GM08714 (cell line): ENCODE measurements around the gene FAM241A.
"Not testable (repeated sequence)": the region's sequence is repeated elsewhere in the genome, so short reads cannot be mapped to it uniquely, and the experiment has no call there.

Experiments
- H3K4me3 ChIP-seq: fragments of 200-500 bp; sonication (Bioruptor generic); 2 replicates; pipeline ENCODE4 v1.5.1; 2014; ENCODE audit warnings: mild to moderate bottlenecking, low read length, inconsistent platforms
- ZNF274 ChIP-seq: IDR thresholded peaks from 2 replicates; pipeline ENCODE4 v1.6.1; 2012; ENCODE audit warnings: mild to moderate bottlenecking, low read depth, low read length

FAM241A gene

GRCh38 chr4:112145326-112145789 is at the start of gene FAM241A:
Gene FAM241A, plus strand, starts transcription at chr4:112145454. Its CDS starts 127 bp downstream, at chr4:112145581.
- H3K4me3 ChIP-seq = peak within 1 kb of the TSS; percentile 94
- no peak for TF ChIP-seq ZNF274

- no peak for TF ChIP-seq ZNF274
- H3K4me3 ChIP-seq = no peak overlapping the region
Measured at GRCh38 chr4:112098841-112099530, 46.3 kb upstream of the FAM241A start.

GRCh38 chr4:112099701-112100297 is 45.5 kb upstream of the FAM241A start:
- no peak overlapping the region for H3K4me3 ChIP-seq
- no peak for TF ChIP-seq ZNF274

GRCh38 chr4:112102875-112103370 is 42.3 kb upstream of the FAM241A start:
- no peak overlapping the region for H3K4me3 ChIP-seq
- TF ChIP-seq ZNF274 = no peak

GRCh38 chr4:112105201-112105969 is 39.9 kb upstream of the FAM241A start:
- no peak for TF ChIP-seq ZNF274
- no peak overlapping the region for H3K4me3 ChIP-seq

- no peak overlapping the region for H3K4me3 ChIP-seq
Measured at GRCh38 chr4:112109360-112110058, 35.7 kb upstream of the FAM241A start.

GRCh38 chr4:112110059-112110425 is 35.2 kb upstream of the FAM241A start:
- no peak for TF ChIP-seq ZNF274
- H3K4me3 ChIP-seq = no peak overlapping the region

More at GRCh38 chr4:112109360-112110058, 35.7 kb upstream of the FAM241A start:
- TF ChIP-seq ZNF274 = no peak

- no peak for TF ChIP-seq ZNF274
- no peak overlapping the region for H3K4me3 ChIP-seq
Measured at GRCh38 chr4:112111306-112111705, 33.9 kb upstream of the FAM241A start.

- H3K4me3 ChIP-seq = not testable (repeated sequence)
Measured at GRCh38 chr4:112112095-112112494, 33.2 kb upstream of the FAM241A start.

GRCh38 chr4:112112590-112113170 is 32.6 kb upstream of the FAM241A start:
- no peak overlapping the region for H3K4me3 ChIP-seq
- TF ChIP-seq ZNF274 = no peak

GRCh38 chr4:112113864-112114263 is 31.4 kb upstream of the FAM241A start:
- no peak for TF ChIP-seq ZNF274
- H3K4me3 ChIP-seq = no peak overlapping the region

- no peak for TF ChIP-seq ZNF274
- no peak overlapping the region for H3K4me3 ChIP-seq
Measured at GRCh38 chr4:112114452-112114851, 30.8 kb upstream of the FAM241A start.

GRCh38 chr4:112118742-112119352 is 26.4 kb upstream of the FAM241A start:
- no peak overlapping the region for H3K4me3 ChIP-seq
- TF ChIP-seq ZNF274 = no peak

- TF ChIP-seq ZNF274 = no peak
- H3K4me3 ChIP-seq = peak overlapping the region; percentile 53; the same call in 1 of the 2 replicates
Measured at GRCh38 chr4:112119353-112119783, 25.9 kb upstream of the FAM241A start.
